Ishikawa (cell line): ENCODE results near the gene LTA.

ENCODE experiments used
- CEBPB ChIP-seq: IDR thresholded peaks from 2 replicates; pipeline ENCODE4 v1.6.1; 2012
- CREB1 ChIP-seq: IDR thresholded peaks from 2 replicates; pipeline ENCODE4 v1.6.1; 2012; ENCODE audit warnings: low read depth
- EGR1 ChIP-seq: IDR thresholded peaks from 2 replicates; pipeline ENCODE4 v1.6.1; 2012
- EP300 ChIP-seq: IDR thresholded peaks from 2 replicates; pipeline ENCODE4 v1.6.1; 2012; ENCODE audit warnings: borderline replicate concordance
- FOXM1 ChIP-seq: IDR thresholded peaks from 2 replicates; pipeline ENCODE4 v1.6.1; 2012; ENCODE audit warnings: low read depth, borderline replicate concordance
- NFIC ChIP-seq: IDR thresholded peaks from 2 replicates; pipeline ENCODE4 v1.6.1; 2012
- RAD21 ChIP-seq: IDR thresholded peaks from 2 replicates; pipeline ENCODE4 v1.6.1; 2012; ENCODE audit warnings: low read depth
- REST ChIP-seq: IDR thresholded peaks from 2 replicates; pipeline ENCODE4 v1.6.1; 2012; ENCODE audit warnings: low read depth, mild to moderate bottlenecking
- TAF1 ChIP-seq: IDR thresholded peaks from 2 replicates; pipeline ENCODE4 v1.6.1; 2012; ENCODE audit warnings: low read depth, mild to moderate bottlenecking
- TCF12 ChIP-seq: IDR thresholded peaks from 2 replicates; pipeline ENCODE4 v1.6.1; 2012; ENCODE audit warnings: low read depth
- TEAD4 ChIP-seq: IDR thresholded peaks from 2 replicates; pipeline ENCODE4 v1.6.1; 2012
- YY1 ChIP-seq: IDR thresholded peaks from 2 replicates; pipeline ENCODE4 v1.6.1; 2012; ENCODE audit warnings: low read depth
- ZBTB7A ChIP-seq: IDR thresholded peaks from 2 replicates; pipeline ENCODE4 v1.6.1; 2012; ENCODE audit warnings: low read depth
- TF ChIP-seq, protein P1 (sequence below): IDR thresholded peaks from 2 replicates; pipeline ENCODE4 v1.6.1; 2012
- TF ChIP-seq, protein P2 (sequence below): IDR thresholded peaks from 2 replicates; pipeline ENCODE4 v1.6.1; 2012

Gene LTA

GRCh38 chr6:31609519-31610406, 37.7 kb downstream of the LTA start:
- TF ChIP-seq EGR1 (no peak), REST (no peak), TEAD4 (no peak), TAF1 (no peak), TCF12 (no peak), NFIC (no peak), ZBTB7A (no peak), CEBPB (no peak), RAD21 (no peak), YY1 (no peak), EP300 (no peak), CREB1 (no peak), FOXM1 (no peak)
- TF ChIP-seq, protein P1, sequence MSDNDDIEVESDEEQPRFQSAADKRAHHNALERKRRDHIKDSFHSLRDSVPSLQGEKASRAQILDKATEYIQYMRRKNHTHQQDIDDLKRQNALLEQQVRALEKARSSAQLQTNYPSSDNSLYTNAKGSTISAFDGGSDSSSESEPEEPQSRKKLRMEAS, result no peak
- TF ChIP-seq, protein P2, sequence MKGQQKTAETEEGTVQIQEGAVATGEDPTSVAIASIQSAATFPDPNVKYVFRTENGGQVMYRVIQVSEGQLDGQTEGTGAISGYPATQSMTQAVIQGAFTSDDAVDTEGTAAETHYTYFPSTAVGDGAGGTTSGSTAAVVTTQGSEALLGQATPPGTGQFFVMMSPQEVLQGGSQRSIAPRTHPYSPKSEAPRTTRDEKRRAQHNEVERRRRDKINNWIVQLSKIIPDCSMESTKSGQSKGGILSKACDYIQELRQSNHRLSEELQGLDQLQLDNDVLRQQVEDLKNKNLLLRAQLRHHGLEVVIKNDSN, result no peak

DNA sequence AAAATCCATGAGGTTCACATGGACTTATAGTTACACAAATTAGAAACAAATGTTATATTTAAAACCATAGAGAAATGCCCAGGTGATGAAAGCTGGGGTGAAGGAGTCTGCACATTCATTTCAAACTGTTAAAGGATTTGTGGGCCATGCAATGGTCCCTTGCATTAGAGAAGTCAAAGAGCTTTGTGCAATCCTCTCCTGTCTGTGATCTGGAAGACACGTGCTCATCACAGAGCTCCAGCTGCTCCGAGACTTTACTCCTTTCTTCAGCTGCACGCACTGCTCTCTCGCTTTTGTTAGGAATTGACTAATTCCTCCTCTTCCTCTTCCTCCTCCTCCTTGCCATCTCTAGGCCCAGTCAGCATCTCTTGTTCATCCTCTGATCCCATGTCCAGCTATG, 38.9 kb downstream of the LTA start:
- TF ChIP-seq, protein P2, result no peak
- TF ChIP-seq EP300 (no peak), YY1 (no peak), CEBPB (no peak), EGR1 (no peak), CREB1 (no peak), TCF12 (no peak), REST (no peak), FOXM1 (no peak), RAD21 (no peak), NFIC (no peak), ZBTB7A (no peak), TAF1 (no peak), TEAD4 (no peak)
- TF ChIP-seq, protein P1, result no peak

DNA sequence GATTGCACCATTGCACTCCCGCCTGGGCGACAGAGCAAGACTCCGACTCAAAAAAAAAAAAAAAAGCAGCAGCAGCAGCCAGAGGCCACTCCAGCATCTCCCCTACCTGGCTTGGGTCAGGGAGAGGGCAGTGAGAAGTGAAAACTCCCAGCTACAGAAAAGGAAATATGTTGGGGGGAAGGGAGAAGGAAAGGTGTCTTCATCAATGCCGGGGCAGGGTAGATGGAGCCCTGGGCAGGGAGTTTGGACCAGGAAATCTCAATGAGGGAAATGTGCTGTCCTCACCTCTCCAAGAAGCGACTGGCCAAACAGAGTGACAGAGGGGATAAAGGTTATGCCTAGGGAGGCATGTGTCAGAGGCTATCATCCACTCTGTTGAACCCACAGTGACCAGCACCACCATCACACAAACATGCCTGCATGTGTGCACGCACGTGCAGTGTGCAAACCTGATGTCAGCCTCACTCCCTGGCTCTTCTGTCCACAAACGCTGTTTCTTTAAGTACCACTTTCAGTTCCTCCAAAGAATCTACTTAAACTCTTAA, 42.1 kb downstream of the LTA start:
- TF ChIP-seq CREB1 (no peak), FOXM1 (no peak), EP300 (no peak), ZBTB7A (no peak), TCF12 (no peak), TEAD4 (no peak), NFIC (no peak), RAD21 (no peak), TAF1 (no peak), REST (no peak), CEBPB (no peak), EGR1 (no peak), YY1 (no peak)
- TF ChIP-seq, protein P2, result no peak
- TF ChIP-seq, protein P1, result no peak
